HG03039 (cell line): ENCODE results near the gene PAX5.
"Not testable (repeated sequence)": the region's sequence is repeated elsewhere in the genome, so short reads cannot be mapped to it uniquely, and the experiment has no call there.

ENCODE experiments used
- ATAC-seq: cut with Tn5 transposase; IDR thresholded peaks from one replicate; pipeline ENCODE4 v1.9.1; 2021; ENCODE audit warnings: mild to moderate bottlenecking, moderate library complexity; ENCODE audit not compliant: unreplicated experiment

The PAX5 gene

GRCh38 chr9:36888551-36888950 is 145.5 kb downstream of the PAX5 start:
- no peak for ATAC-seq

DNA sequence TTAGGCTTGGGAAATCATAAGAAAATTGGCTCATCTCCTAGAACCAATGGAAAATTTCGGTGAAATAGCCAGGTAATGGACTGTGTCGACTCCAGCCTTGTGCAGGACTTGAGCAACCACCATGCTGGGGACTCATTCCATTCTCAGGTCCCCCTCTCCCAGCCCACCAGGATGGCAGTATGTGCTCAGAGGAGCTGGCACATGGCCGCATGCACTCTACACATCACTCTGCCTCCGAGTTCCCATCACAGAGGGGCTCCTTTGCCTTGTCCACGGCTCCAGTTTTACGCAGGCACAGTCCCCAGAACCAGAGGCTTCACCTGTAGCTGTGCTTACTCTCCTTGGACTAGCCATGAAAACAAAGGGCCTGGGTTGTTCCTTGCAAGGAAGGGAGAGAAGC is 149.3 kb downstream of the PAX5 start:
- no peak for ATAC-seq

DNA sequence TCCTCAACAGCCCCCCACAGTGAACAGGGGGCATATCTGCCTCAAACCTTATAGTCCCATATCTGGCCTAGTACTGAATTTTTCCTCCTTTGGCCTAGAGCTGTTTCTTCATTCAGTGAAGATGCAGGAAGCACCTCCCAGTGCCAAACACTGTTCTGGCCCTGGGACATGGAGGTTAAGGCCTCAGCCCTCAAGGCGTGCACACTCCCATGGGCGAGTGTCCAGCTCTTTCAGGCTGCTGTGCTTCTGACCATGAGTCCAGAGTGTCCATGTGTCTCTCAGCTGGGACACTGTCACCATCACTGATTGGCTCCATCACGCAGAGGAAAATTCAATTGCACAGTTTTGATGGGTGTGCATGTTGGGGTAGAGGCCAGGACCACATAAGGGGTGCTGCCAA is 151.5 kb downstream of the PAX5 start:
- no peak for ATAC-seq

DNA sequence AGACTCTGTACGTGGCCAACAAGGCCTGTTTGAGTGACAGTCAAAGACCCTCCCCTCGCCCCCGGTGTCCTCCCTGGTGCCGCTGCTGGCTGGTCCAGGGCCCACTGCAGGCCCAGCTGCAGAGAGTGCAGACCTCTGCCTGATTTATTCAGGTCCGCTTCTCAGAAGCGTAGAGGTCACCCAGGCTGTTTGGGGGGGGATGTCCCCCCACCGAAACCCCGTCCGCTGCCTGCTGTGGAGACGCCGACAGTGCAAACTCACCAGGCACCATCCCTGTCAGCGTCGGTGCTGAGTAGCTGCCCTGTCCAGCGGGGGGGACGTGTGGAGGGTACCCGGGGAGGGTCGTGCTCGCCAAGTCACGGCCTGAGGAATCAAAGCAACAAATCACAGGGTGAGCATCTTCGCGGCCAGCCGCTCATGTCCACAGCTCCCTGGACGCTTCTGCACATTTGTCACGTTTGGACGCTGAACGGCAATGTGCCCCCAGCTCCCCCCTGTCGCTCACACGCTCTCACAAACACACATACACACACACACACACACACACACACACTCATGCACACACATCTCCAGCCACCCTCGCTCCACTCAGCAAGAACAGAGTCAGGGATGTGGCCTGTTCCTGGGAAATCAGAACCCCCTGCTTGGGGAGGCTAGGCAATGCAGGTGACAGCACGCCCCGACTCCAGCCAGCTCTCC is 152.2 kb downstream of the PAX5 start:
- ATAC-seq, result no peak

DNA sequence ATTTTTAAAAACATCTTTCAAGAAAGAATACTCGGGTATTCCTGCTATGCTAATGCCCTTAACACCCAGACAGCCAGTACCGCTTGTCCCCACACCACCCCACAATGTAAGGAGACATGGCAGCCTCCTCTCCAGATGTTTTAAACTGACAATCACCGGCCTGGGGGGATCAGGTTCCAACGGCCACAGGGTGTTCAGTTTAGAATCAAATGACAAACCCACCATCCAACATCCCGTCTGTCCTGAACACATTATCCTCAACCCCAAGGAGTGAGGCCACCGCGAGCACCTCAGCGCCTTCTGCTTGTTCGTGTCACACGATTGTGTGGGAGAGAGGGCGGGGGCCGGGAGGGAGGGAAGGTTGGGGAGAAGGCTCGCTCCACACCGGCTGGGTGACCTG is 152.8 kb downstream of the PAX5 start:
- no peak for ATAC-seq

DNA sequence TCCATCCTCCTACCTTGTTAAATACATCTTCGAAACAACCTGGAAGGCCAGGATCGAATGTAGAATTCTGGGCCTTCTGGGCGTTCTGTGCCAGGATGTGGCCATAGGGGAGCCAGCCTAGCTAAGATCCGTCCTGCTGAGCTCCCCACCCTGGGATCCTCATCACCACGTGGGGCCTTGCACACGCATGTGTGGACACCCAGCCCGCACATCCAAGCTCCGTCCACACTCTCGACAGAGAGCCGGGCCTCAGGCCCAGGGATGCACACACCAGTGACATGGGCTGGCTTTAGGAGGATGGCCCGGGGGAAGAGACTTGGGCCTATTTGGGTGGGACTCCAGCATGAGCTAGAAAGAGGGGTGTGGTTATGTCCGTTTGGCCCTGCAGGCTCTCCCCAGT is 154.0 kb downstream of the PAX5 start:
- ATAC-seq, result no peak

- peak; percentile 60 for ATAC-seq
Measured at GRCh38 chr9:36878986-36879982, 154.8 kb downstream of the PAX5 start.

DNA sequence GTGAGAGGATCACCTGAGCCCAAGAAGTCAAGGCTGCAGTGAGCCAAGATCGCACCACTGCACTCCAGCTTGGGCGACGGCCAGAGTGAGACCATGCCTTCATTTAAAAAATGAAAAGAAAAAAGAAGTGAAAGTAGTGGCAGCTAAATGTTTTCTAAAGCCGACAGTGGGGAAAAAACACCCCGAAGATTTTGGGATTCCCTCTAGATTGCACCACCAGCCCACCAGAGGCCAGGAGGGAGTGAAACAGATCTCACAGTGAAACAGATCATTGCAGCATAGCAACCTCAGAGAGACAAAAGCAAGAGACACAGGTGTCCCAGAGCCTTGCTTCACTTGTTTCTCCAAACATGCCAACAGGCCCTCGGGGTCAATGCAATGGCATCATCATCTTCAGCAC is 156.8 kb downstream of the PAX5 start:
- ATAC-seq, result no peak

DNA sequence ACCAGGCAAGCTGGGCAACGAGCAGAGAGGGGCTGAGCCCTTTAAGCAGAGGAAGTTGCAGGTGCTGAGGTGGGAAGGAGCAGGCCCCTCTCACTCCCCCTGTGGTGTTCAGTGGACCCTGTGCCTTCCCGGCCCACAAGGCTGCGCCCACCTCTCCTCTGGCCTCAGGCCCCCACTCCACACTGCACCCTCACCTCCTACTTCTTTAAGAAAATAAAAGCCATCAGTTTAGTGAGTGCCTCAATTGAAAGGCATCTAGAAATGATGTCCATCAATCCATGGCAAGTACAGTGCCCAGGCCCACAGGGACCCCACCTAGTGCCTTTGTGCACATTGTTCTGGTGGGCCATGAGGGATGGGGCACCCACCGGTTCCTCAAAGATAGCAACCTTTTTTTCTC is 158.0 kb downstream of the PAX5 start:
- ATAC-seq, result no peak

DNA sequence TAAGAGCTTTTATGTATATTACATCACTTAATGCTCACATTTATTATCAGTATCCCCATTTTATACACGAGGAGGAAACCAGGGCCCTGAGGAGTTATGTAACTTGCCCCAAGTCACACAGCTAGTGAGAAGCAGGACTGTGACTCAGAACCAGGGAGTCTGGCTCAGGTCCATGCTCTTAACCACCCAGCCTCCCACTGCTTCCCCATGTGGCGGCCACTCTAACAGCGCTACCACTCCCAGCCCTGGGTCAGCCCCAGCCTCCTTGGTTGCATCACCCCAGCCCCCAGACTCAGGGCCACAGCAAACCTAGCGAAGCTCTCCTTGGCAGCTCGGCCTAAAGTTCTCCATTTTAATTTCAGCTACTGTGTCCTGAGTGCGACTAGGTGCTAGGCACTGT is 159.1 kb downstream of the PAX5 start:
- no peak for ATAC-seq

DNA sequence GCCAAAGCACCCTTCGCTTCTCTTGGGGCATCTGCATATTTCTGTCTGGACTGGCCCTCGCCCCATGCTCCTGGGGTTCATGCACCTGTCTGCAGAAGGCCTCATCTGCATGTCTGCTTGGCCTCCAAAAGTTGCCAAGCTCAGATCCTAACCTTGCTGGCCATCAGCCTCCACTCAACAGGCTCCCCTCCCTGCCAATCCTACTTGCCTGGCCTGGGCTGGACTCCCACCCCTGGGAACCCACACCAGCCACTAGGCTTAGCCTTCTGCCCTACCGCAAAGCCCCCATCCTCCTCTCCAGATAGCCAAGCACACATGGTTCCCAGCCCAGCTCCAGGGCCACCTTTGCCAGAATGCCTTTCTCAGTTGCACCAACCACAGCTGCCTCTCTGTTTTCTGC is 159.8 kb downstream of the PAX5 start:
- ATAC-seq, result no peak

DNA sequence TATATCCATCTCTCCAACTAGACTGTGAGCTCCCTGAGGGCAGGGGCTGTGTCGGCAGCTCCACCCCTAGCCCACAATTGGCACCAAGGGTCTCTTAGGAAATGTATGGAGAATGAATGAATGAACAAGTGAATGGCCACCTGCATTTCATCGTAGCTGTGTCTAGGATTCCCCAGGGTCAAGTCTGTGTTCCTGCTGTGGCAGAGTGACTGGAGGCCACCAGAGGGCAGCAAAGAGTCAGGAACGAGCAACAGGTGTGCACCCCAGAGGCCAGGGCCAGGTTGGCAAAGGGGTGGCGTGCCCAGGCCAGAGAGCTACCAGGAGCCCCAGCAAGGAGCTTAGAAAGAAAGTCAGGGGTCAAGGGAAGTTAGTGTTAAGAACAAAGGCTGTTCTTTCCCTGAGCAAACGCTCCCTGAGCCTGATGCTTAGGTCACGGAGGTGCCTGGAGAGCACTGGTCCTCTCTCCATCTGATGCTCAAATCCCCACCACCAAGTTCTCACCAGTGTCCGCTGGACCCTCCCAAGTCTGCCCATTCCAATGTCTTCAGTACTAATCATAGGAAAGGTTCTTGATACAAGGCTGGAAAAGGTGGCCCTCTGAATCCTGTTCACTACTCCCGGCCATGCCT is 160.7 kb downstream of the PAX5 start:
- ATAC-seq, result no peak

GRCh38 chr9:36872641-36873040 is 161.4 kb downstream of the PAX5 start:
- ATAC-seq, result no peak

DNA sequence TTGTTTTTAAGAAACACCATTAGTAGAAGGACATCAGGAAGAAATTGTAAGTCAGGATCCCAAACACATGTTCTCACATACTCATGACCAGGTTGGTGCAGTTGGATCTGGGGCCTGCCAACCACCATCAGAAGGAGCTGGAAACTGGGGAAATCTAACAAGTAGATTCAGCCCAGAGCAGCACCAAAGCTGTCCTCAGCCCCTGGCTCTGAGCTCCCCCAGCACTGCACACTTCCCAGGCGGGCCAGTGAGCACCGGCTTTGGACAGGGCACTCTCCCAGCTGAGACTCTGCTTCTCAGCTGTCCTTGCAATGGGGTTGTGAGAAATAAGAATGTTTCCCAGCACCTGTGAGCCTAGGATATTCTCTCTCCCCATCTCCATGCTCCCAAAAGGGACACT is 162.5 kb downstream of the PAX5 start:
- ATAC-seq, result no peak

GRCh38 chr9:36870960-36871359 is 163.1 kb downstream of the PAX5 start:
- ATAC-seq, result no peak

DNA sequence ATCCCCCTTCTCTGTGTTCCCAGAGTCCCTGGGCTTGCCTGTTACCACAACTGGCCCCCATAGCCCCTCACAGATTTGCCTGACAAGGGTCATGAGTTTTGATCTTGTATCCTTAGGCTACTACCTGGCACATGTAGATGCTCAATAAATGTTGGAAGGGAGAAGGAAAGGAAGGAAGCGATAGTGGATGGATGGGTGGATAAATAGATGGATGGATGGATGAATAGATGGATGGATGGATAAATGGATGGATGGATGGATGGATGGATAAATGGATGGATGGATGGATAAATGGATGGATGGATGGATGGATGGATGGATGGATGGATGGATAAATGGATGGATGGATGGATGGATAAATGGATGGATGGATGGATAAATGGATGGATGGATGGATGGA is 164.5 kb downstream of the PAX5 start:
- not testable (repeated sequence) for ATAC-seq

GRCh38 chr9:36868586-36869282 is 165.3 kb downstream of the PAX5 start:
- ATAC-seq, result no peak

- no peak for ATAC-seq
Measured at GRCh38 chr9:36867672-36868471, 166.2 kb downstream of the PAX5 start.

GRCh38 chr9:36867241-36867640 is 166.8 kb downstream of the PAX5 start:
- ATAC-seq, result no peak

DNA sequence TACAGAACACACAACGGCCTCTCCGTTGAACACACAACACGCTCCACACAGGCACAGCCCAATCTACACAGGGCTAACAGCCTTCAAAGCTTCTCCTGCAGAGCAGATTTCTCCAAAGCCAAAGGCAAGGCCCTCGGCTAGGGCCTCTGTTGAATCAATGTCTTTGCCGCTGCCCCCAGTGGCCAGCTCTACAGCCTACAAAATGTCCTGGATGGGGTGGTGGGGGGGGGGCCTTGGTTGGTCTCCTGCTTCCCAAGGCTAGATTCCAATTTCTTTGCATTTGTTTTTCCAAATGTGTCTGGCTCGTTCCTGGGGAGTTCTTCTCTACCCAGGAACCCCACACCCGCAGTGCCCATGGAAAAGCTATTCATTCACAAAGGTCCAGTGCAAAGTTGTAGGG is 167.2 kb downstream of the PAX5 start:
- no peak for ATAC-seq
